IMR-90 (cell line): Measurements from ENCODE around the gene IVL. TPM values are rescaled to one million over a fixed set of nuclear protein-coding genes. Genes with fewer than 3 reads are reported as not detected.

Experiments
- ATAC-seq: fragments of 200-7000 bp; cut with Tn5 transposase; 2 replicates; pipeline ENCODE4 v1.9.1; 2020; ENCODE audit warnings: low read depth, mild to moderate bottlenecking, moderate library complexity
- BruUV-seq: library from RNA; stranded (reverse); fragments of 400-500 nt; replicated peaks from 2 replicates; lab custom pipeline; 2021; lab: Mats Ljungman, UMichigan
- CTCF ChIA-PET: fragments of 300-600 bp; formaldehyde crosslinking; extraction: SDS; loops from one replicate; lab custom pipeline; 2021; ENCODE audit warnings: antibody characterized with exemption; lab: Yijun Ruan, JAX
- POLR2A ChIA-PET: fragments of 300-600 bp; sonication (Branson Sonifier 250); formaldehyde crosslinking; loops from one replicate; lab custom pipeline; 2022; ENCODE audit warnings: antibody characterized with exemption; ENCODE audit not compliant: unreplicated experiment; lab: Charles Lee
- DNase-seq: peaks from one replicate; pipeline ENCODE4 v3.0.0; 2013
- H2AFZ ChIP-seq: replicated peaks from 2 replicates; pipeline ENCODE3; 2013; ENCODE audit warnings: low read length, mild to moderate bottlenecking; ENCODE audit not compliant: poor library complexity
- H2AK5ac ChIP-seq: 2 replicates; pipeline ENCODE4 v1.6.1; 2013; ENCODE audit warnings: low read depth, low read length, inconsistent platforms
- H2AK9ac ChIP-seq: replicated peaks from 2 replicates; pipeline ENCODE3; 2013; ENCODE audit warnings: mild to moderate bottlenecking, low read depth, low read length, moderate library complexity; ENCODE audit not compliant: poor library complexity
- H2BK120ac ChIP-seq: 2 replicates; pipeline ENCODE4 v1.6.1; 2013; ENCODE audit warnings: low read depth, low read length, inconsistent platforms
- H2BK15ac ChIP-seq: 3 replicates; pipeline ENCODE4 v1.6.1; 2013; ENCODE audit warnings: low read depth, low read length, inconsistent platforms
- H2BK20ac ChIP-seq: 2 replicates; pipeline ENCODE4 v1.6.1; 2013; ENCODE audit warnings: low read depth, mild to moderate bottlenecking, inconsistent platforms, low read length, moderate library complexity
- H2BK5ac ChIP-seq: 2 replicates; pipeline ENCODE4 v1.6.1; 2013; ENCODE audit warnings: mild to moderate bottlenecking, low read depth, low read length, inconsistent platforms; ENCODE audit not compliant: poor library complexity, severe bottlenecking
- H3K14ac ChIP-seq: replicated peaks from 2 replicates; pipeline ENCODE4 v1.6.1; 2013; ENCODE audit warnings: low read depth, low read length, inconsistent platforms
- H3K18ac ChIP-seq: 2 replicates; pipeline ENCODE4 v1.6.1; 2013; ENCODE audit warnings: low read depth, low read length, control low read depth
- H3K23ac ChIP-seq: 2 replicates; pipeline ENCODE4 v1.6.1; 2013; ENCODE audit warnings: low read depth, low read length, inconsistent platforms
- H3K27ac ChIP-seq: 2 replicates; pipeline ENCODE4 v1.5.1; 2013; ENCODE audit warnings: mild to moderate bottlenecking, control low read depth, low read length; ENCODE audit not compliant: insufficient read depth
- H3K27me3 ChIP-seq: 2 replicates; pipeline ENCODE4 v1.6.1; 2013; ENCODE audit warnings: low read length; ENCODE audit not compliant: control insufficient read depth, insufficient read depth
- H3K36me3 ChIP-seq: 2 replicates; pipeline ENCODE4 v1.6.1; 2013; ENCODE audit warnings: low read length, mixed read lengths; ENCODE audit not compliant: control insufficient read depth, insufficient read depth
- H3K4ac ChIP-seq: 2 replicates; pipeline ENCODE4 v1.6.1; 2013; ENCODE audit warnings: low read depth, low read length, inconsistent platforms
- H3K4me1 ChIP-seq: 2 replicates; pipeline ENCODE4 v1.6.1; 2013; ENCODE audit warnings: low read length, mixed read lengths; ENCODE audit not compliant: control insufficient read depth, insufficient read depth
- H3K4me2 ChIP-seq: 2 replicates; pipeline ENCODE4 v1.6.1; 2013; ENCODE audit warnings: low read depth, mild to moderate bottlenecking, control low read depth, low read length, moderate library complexity
- H3K4me3 ChIP-seq: 2 replicates; pipeline ENCODE4 v1.5.1; 2013; ENCODE audit warnings: low read depth, mild to moderate bottlenecking, control low read depth, low read length, moderate library complexity; ENCODE audit not compliant: insufficient read depth
- H3K56ac ChIP-seq: 2 replicates; pipeline ENCODE4 v1.6.1; 2013; ENCODE audit warnings: low read length, inconsistent platforms; ENCODE audit not compliant: insufficient read depth; ENCODE audit errors: extremely low read depth
- H3K79me1 ChIP-seq, 2 experiments: 2 replicates each; pipeline ENCODE4 v1.6.1; 2013; ENCODE audit warnings: low read length in 2 of 2, inconsistent platforms in 1 of 2, low read depth in 1 of 2
- H3K9ac ChIP-seq: 2 replicates; pipeline ENCODE4 v1.6.1; 2013; ENCODE audit warnings: low read depth, low read length, control low read depth
- H3K9me1 ChIP-seq: 2 replicates; pipeline ENCODE4 v1.6.1; 2013; ENCODE audit warnings: low read length, inconsistent platforms; ENCODE audit not compliant: insufficient read depth
- H3K9me3 ChIP-seq: 2 replicates; pipeline ENCODE4 v1.6.1; 2013; ENCODE audit warnings: low read length; ENCODE audit not compliant: control insufficient read depth, insufficient read depth
- H4K20me1 ChIP-seq: 2 replicates; pipeline ENCODE4 v1.6.1; 2013; ENCODE audit warnings: low read length, inconsistent platforms; ENCODE audit not compliant: insufficient read depth
- H4K5ac ChIP-seq: 2 replicates; pipeline ENCODE4 v1.6.1; 2013; ENCODE audit warnings: mild to moderate bottlenecking, low read depth, low read length, control low read depth
- H4K8ac ChIP-seq, 2 experiments: 2 replicates each; pipeline ENCODE4 v1.6.1; 2013; ENCODE audit warnings: low read depth in 2 of 2, low read length in 2 of 2, control low read depth in 1 of 2, inconsistent platforms in 1 of 2
- H4K91ac ChIP-seq: 2 replicates; pipeline ENCODE4 v1.6.1; 2013; ENCODE audit warnings: low read depth, low read length, inconsistent platforms; ENCODE audit not compliant: insufficient read depth
- BHLHE40 ChIP-seq: fragments of 150-350 bp; IDR thresholded peaks from 2 replicates; pipeline ENCODE4 v1.6.1; 2016; ENCODE audit warnings: mild to moderate bottlenecking, low read depth, low read length
- CEBPB ChIP-seq: IDR thresholded peaks from 2 replicates; pipeline ENCODE4 v1.6.1; 2012; ENCODE audit warnings: low read depth, low read length, improper control_type of control experiment
- FOS ChIP-seq: fragments of 150-350 bp; IDR thresholded peaks from 2 replicates; pipeline ENCODE4 v1.6.1; 2016; ENCODE audit warnings: low read depth, low read length
- MAZ ChIP-seq: IDR thresholded peaks from 2 replicates; pipeline ENCODE4 v1.6.1; 2012; ENCODE audit warnings: low read depth, mild to moderate bottlenecking, low read length, improper control_type of control experiment, moderate library complexity, borderline replicate concordance
- NFE2L2 ChIP-seq: fragments of 150-350 bp; IDR thresholded peaks from 2 replicates; pipeline ENCODE4 v1.6.1; 2016; ENCODE audit warnings: low read depth, mild to moderate bottlenecking, low read length
- POLR2A ChIP-seq: IDR thresholded peaks from 2 replicates; pipeline ENCODE4 v1.6.1; 2012; ENCODE audit warnings: mild to moderate bottlenecking, low read depth, low read length
- RAD21 ChIP-seq: IDR thresholded peaks from 2 replicates; pipeline ENCODE4 v1.6.1; 2012; ENCODE audit warnings: low read length, improper control_type of control experiment
- RFX5 ChIP-seq: IDR thresholded peaks from 2 replicates; pipeline ENCODE4 v1.8.0; 2012; ENCODE audit warnings: low read depth, mild to moderate bottlenecking, low read length, moderate library complexity
- SMC3 ChIP-seq: fragments of 150-350 bp; IDR thresholded peaks from 2 replicates; pipeline ENCODE4 v1.6.1; 2016; ENCODE audit warnings: low read depth, mild to moderate bottlenecking, antibody characterized with exemption, low read length, moderate library complexity
- WGBS, 2 experiments: methylation state at CpG; one replicate each; pipeline versions ENCODE4 v1.1.5 to v1.1.7; 2013; ENCODE audit warnings: missing lambda C conversion rate in 2 of 2; ENCODE audit not compliant: insufficient read length in 1 of 2; ENCODE audit errors: extremely low coverage in 2 of 2; 5-methylcytosine and 5-hydroxymethylcytosine counted together
- dilution Hi-C: fragments of 300-500 bp; cut with HindIII; formaldehyde crosslinking; loops from one replicate; pipeline ENCODE4 v1.14.3; 2018; ENCODE audit warnings: low sequenced_read_pairs; ENCODE audit not compliant: unreplicated experiment
- in situ Hi-C: fragments of 300-500 bp; cut with MboI; formaldehyde crosslinking; loops from 3 replicates; pipeline ENCODE4 v1.14.3; 2019; ENCODE audit warnings: low sequenced_read_pairs, inconsistent platforms, mixed read lengths
- intact Hi-C: fragments of 100-400 bp; cut with micrococcal nuclease; formaldehyde crosslinking; loops from 2 replicates; pipeline ENCODE4 v1.10.0; 2022
- polyA plus RNA-seq, 3 experiments: library from polyadenylated mRNA; depleted of rRNA; stranded (reverse); fragments of >200 nt; gene quantifications; 2 replicates each; pipeline ENCODE4 v1.2.3, GENCODE V29; 2012; ENCODE audit warnings: low replicate concordance in 1 of 3
- total RNA-seq: library from RNA; depleted of rRNA; stranded (reverse); fragments of >200 nt; gene quantifications from 2 replicates; pipeline ENCODE4 v1.2.3, GENCODE V29; 2012
- TF ChIP-seq, protein P1 (sequence below): fragments of 150-350 bp; IDR thresholded peaks from 2 replicates; pipeline ENCODE4 v1.6.1; 2017; ENCODE audit warnings: mild to moderate bottlenecking, antibody characterized with exemption, low read length, low read depth
- TF ChIP-seq, protein P2 (sequence below): conservative IDR thresholded peaks from 2 replicates; pipeline ENCODE4 v1.5.1; 2012; ENCODE audit warnings: mild to moderate bottlenecking, low read depth, low read length, improper control_type of control experiment

IVL gene
- total and polyA plus RNA-seq, 2 of the 4 experiments (the other 2 are of a cell fraction) = not detected

DNA sequence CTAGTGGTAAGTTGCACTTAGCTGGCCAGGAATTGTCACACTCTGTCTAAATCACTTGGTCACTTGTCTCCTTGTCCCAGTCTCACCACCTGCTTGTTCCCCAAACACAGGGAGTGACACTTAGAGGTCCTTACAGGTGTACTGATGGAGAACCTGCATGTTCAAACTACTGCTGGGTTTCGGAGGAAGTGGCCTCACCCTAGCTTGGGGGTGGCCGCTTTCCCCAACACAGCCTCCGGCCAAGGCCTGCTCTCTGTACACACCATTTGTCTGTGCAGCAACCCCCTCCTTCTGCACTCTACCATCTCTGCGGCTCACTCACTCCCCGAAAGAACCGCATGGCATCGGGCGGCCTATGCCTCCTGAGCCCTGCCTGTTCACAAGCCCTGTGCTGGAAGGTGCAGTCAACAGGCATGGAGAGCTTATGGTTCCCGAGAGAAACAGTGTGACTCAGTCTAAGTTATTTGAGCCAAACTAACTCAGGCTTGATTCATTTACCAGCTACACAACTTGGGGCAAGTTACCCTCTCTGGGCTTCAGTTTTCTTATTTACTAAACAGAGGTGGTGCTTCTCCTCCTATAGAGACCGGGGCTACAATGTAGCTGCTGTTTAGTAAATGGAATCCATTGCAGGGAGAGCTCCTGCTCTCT is 51.6 kb downstream of the IVL start:
- Histone ChIP-seq H2BK15ac (no peak overlapping the region), H4K91ac (no peak overlapping the region), H4K20me1 (no peaks in the 10 kb centered on the region), H3K56ac (no peak overlapping the region), H3K18ac (no peak overlapping the region), H3K27ac (no peak overlapping the region), H2BK120ac (no peak overlapping the region), H3K9me3 (no peaks in the 10 kb centered on the region; the same call in 1 of the 2 replicates), H3K14ac (no peak overlapping the region), H2BK5ac (no peak overlapping the region), H2BK20ac (no peak overlapping the region), H3K23ac (no peak overlapping the region), H3K4me2 (no peak overlapping the region), H3K79me1 (no peaks in the 10 kb centered on the region), H4K5ac (no peak overlapping the region), H2AFZ (no peak overlapping the region), H3K4me3 (no peak overlapping the region), H3K9ac (no peak overlapping the region), H2AK5ac (no peak overlapping the region), H3K27me3 (no peaks in the 10 kb centered on the region), H2AK9ac (no peak overlapping the region), H3K4me1 (no peaks in the 10 kb centered on the region), H3K4ac (no peak overlapping the region), H3K9me1 (no peaks in the 10 kb centered on the region), H3K36me3 (no peaks in the 10 kb centered on the region), H4K8ac (no peak overlapping the region)
- ATAC-seq = no peak
- CTCF ChIA-PET = no interaction called here
- 28% methylated on average over 2 of the region's 10 CpGs; no CpG with 5 or more reads in 1 of the 2 experiments for WGBS, 2 experiments
- DNase-seq = no peak
- dilution Hi-C loops = no loop called here
- POLR2A ChIA-PET = no interaction called here
- intact Hi-C loops = no loop called here
- TF ChIP-seq POLR2A (no peak), NFE2L2 (no peak), RFX5 (no peak), MAZ (no peak), BHLHE40 (no peak), RAD21 (no peak), SMC3 (no peak), CEBPB (no peak), FOS (no peak)
- TF ChIP-seq, protein P1, sequence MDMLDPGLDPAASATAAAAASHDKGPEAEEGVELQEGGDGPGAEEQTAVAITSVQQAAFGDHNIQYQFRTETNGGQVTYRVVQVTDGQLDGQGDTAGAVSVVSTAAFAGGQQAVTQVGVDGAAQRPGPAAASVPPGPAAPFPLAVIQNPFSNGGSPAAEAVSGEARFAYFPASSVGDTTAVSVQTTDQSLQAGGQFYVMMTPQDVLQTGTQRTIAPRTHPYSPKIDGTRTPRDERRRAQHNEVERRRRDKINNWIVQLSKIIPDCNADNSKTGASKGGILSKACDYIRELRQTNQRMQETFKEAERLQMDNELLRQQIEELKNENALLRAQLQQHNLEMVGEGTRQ = no peak
- TF ChIP-seq, protein P2, sequence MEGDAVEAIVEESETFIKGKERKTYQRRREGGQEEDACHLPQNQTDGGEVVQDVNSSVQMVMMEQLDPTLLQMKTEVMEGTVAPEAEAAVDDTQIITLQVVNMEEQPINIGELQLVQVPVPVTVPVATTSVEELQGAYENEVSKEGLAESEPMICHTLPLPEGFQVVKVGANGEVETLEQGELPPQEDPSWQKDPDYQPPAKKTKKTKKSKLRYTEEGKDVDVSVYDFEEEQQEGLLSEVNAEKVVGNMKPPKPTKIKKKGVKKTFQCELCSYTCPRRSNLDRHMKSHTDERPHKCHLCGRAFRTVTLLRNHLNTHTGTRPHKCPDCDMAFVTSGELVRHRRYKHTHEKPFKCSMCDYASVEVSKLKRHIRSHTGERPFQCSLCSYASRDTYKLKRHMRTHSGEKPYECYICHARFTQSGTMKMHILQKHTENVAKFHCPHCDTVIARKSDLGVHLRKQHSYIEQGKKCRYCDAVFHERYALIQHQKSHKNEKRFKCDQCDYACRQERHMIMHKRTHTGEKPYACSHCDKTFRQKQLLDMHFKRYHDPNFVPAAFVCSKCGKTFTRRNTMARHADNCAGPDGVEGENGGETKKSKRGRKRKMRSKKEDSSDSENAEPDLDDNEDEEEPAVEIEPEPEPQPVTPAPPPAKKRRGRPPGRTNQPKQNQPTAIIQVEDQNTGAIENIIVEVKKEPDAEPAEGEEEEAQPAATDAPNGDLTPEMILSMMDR = no peak
- in situ Hi-C loops = no loop called here
- BruUV-seq = no TSS peak
